ENCODE measurements around the gene SLC24A4.

The SLC24A4 gene

GRCh38 chr14:92503756-92504491, 181.0 kb downstream of the SLC24A4 start:
- peaks cover 3 to 14% (median 5%) of the 10 kb centered on the region in 4 experiments for H3K4me1 ChIP-seq (ENCODE audit: control extremely low read depth in 1 of 4, control insufficient read depth in 4 of 4, insufficient read depth in 4 of 4, low read length in 3 of 4)
- H3K27me3 ChIP-seq (replicated peaks in 2 of 5; ENCODE audit: control insufficient read depth in 4 of 5, insufficient read depth in 5 of 5, low read length in 4 of 5), result no peaks in the 10 kb centered on the region
- no peak overlapping the region for H3K27ac ChIP-seq (ENCODE audit: insufficient read depth in 1 of 2, low read depth in 1 of 2, low read length in 2 of 2, poor library complexity in 1 of 2, severe bottlenecking in 2 of 2)
- no peak for DNase-seq
- no peaks in the 10 kb centered on the region for H3K9me3 ChIP-seq (ENCODE audit: control extremely low read depth in 1 of 5, control insufficient read depth in 4 of 5, insufficient read depth in 2 of 5, low read depth in 1 of 5, low read length in 4 of 5)
- POLR2A ChIA-PET, result interaction anchor here (0.5 kb wide), 1 partner anchor 150 kb away, joined by 4 read pairs; no protein-coding TSS in a partner anchor
- CTCF ChIA-PET, result interaction anchor here (1.0 to 1.5 kb wide), 3 partner anchors 8 to 36 kb away, joined by 3 to 4 read pairs (median 3); no protein-coding TSS in a partner anchor
- H3K4me3 ChIP-seq (ENCODE audit: control insufficient read depth in 1 of 7, extremely low read depth in 1 of 7, insufficient read depth in 4 of 7, low read depth in 2 of 7, low read length in 6 of 7), result no peak overlapping the region
- H3K36me3 ChIP-seq (ENCODE audit: control insufficient read depth in 4 of 4, insufficient read depth in 4 of 4, low read length in 3 of 4), result no peaks in the 10 kb centered on the region
- 74% methylated on average over 2 of the region's 4 CpGs for whole genome bisulfite sequencing (ENCODE audit: insufficient coverage)

- DNase-seq, result no peak
- no peaks in the 10 kb centered on the region for H3K9me3 ChIP-seq (ENCODE audit: control extremely low read depth in 1 of 5, control insufficient read depth in 4 of 5, insufficient read depth in 2 of 5, low read depth in 1 of 5, low read length in 4 of 5)
- no peaks in the 10 kb centered on the region for H3K36me3 ChIP-seq (ENCODE audit: control insufficient read depth in 4 of 4, insufficient read depth in 4 of 4, low read length in 3 of 4)
- no peak overlapping the region for H3K27ac ChIP-seq (ENCODE audit: insufficient read depth in 1 of 2, low read depth in 1 of 2, low read length in 2 of 2, poor library complexity in 1 of 2, severe bottlenecking in 2 of 2)
- no peak overlapping the region for H3K4me3 ChIP-seq (ENCODE audit: control insufficient read depth in 1 of 7, extremely low read depth in 1 of 7, insufficient read depth in 4 of 7, low read depth in 2 of 7, low read length in 6 of 7)
- CTCF ChIA-PET, result no interaction called here
- WGBS (ENCODE audit: insufficient coverage), result 100% methylated on average over 4 of the region's 5 CpGs
- POLR2A ChIA-PET, result no interaction called here
- peaks cover 3 to 14% (median 5%) of the 10 kb centered on the region in 4 experiments for H3K4me1 ChIP-seq (ENCODE audit: control extremely low read depth in 1 of 4, control insufficient read depth in 4 of 4, insufficient read depth in 4 of 4, low read length in 3 of 4)
- H3K27me3 ChIP-seq (replicated peaks in 2 of 5; ENCODE audit: control insufficient read depth in 4 of 5, insufficient read depth in 5 of 5, low read length in 4 of 5), result no peaks in the 10 kb centered on the region
These were observed 182.9 kb downstream of the SLC24A4 start for GRCh38 chr14:92505826-92506225.

- Histone ChIP-seq H3K27ac (ENCODE audit: insufficient read depth in 1 of 2, low read depth in 1 of 2, low read length in 2 of 2, poor library complexity in 1 of 2, severe bottlenecking in 2 of 2) (no peak overlapping the region), H3K36me3 (ENCODE audit: control insufficient read depth in 4 of 4, insufficient read depth in 4 of 4, low read length in 3 of 4) (no peaks in the 10 kb centered on the region), H3K27me3 (replicated peaks in 2 of 5; ENCODE audit: control insufficient read depth in 4 of 5, insufficient read depth in 5 of 5, low read length in 4 of 5) (no peaks in the 10 kb centered on the region), H3K9me3 (ENCODE audit: control extremely low read depth in 1 of 5, control insufficient read depth in 4 of 5, insufficient read depth in 2 of 5, low read depth in 1 of 5, low read length in 4 of 5) (no peaks in the 10 kb centered on the region), H3K4me1 (ENCODE audit: control extremely low read depth in 1 of 4, control insufficient read depth in 4 of 4, insufficient read depth in 4 of 4, low read length in 3 of 4) (peaks cover 3 to 14% (median 5%) of the 10 kb centered on the region in 4 experiments), H3K4me3 (ENCODE audit: control insufficient read depth in 1 of 7, extremely low read depth in 1 of 7, insufficient read depth in 4 of 7, low read depth in 2 of 7, low read length in 6 of 7) (no peak overlapping the region)
- WGBS (ENCODE audit: insufficient coverage), result 96% methylated on average over 2 of the region's 3 CpGs
- DNase-seq, result no peak
- ChIA-PET POLR2A (no interaction called here), CTCF (no interaction called here)
These were observed 183.3 kb downstream of the SLC24A4 start for GRCh38 chr14:92506231-92506630.

- H3K27ac ChIP-seq (ENCODE audit: insufficient read depth in 1 of 2, low read depth in 1 of 2, low read length in 2 of 2, poor library complexity in 1 of 2, severe bottlenecking in 2 of 2), result no peak overlapping the region
- no peaks in the 10 kb centered on the region for H3K36me3 ChIP-seq (ENCODE audit: control insufficient read depth in 4 of 4, insufficient read depth in 4 of 4, low read length in 3 of 4)
- WGBS (ENCODE audit: insufficient coverage), result 73% methylated on average over 1 of the region's 4 CpGs
- DNase-seq, result peak; percentile 35 to 87 (median 79)
- peaks cover 3 to 14% (median 5%) of the 10 kb centered on the region in 4 experiments for H3K4me1 ChIP-seq (ENCODE audit: control extremely low read depth in 1 of 4, control insufficient read depth in 4 of 4, insufficient read depth in 4 of 4, low read length in 3 of 4)
- CTCF ChIA-PET, result no interaction called here
- H3K4me3 ChIP-seq (ENCODE audit: control insufficient read depth in 1 of 7, extremely low read depth in 1 of 7, insufficient read depth in 4 of 7, low read depth in 2 of 7, low read length in 6 of 7), result no peak overlapping the region
- H3K27me3 ChIP-seq (replicated peaks in 2 of 5; ENCODE audit: control insufficient read depth in 4 of 5, insufficient read depth in 5 of 5, low read length in 4 of 5), result no peaks in the 10 kb centered on the region
- POLR2A ChIA-PET, result no interaction called here
- no peaks in the 10 kb centered on the region for H3K9me3 ChIP-seq (ENCODE audit: control extremely low read depth in 1 of 5, control insufficient read depth in 4 of 5, insufficient read depth in 2 of 5, low read depth in 1 of 5, low read length in 4 of 5)
These were observed 184.3 kb downstream of the SLC24A4 start for GRCh38 chr14:92507174-92507768.

GRCh38 chr14:92510972-92511371, 188.0 kb downstream of the SLC24A4 start:
- Histone ChIP-seq H3K9me3 (ENCODE audit: control extremely low read depth in 1 of 5, control insufficient read depth in 4 of 5, insufficient read depth in 2 of 5, low read depth in 1 of 5, low read length in 4 of 5) (no peaks in the 10 kb centered on the region), H3K27me3 (replicated peaks in 2 of 5; ENCODE audit: control insufficient read depth in 4 of 5, insufficient read depth in 5 of 5, low read length in 4 of 5) (peaks cover 0 to 5% (median 0%) of the 10 kb centered on the region in 5 experiments), H3K4me1 (ENCODE audit: control extremely low read depth in 1 of 4, control insufficient read depth in 4 of 4, insufficient read depth in 4 of 4, low read length in 3 of 4) (peaks cover 4 to 38% (median 31%) of the 10 kb centered on the region in 4 experiments), H3K36me3 (ENCODE audit: control insufficient read depth in 4 of 4, insufficient read depth in 4 of 4, low read length in 3 of 4) (no peaks in the 10 kb centered on the region), H3K4me3 (ENCODE audit: control insufficient read depth in 1 of 7, extremely low read depth in 1 of 7, insufficient read depth in 4 of 7, low read depth in 2 of 7, low read length in 6 of 7) (no peak overlapping the region), H3K27ac (ENCODE audit: insufficient read depth in 1 of 2, low read depth in 1 of 2, low read length in 2 of 2, poor library complexity in 1 of 2, severe bottlenecking in 2 of 2) (no peak overlapping the region)
- CTCF ChIA-PET, result interaction anchor here (0.8 to 1.0 kb wide), 2 partner anchors 10 to 16 kb away, joined by 3 read pairs; no protein-coding TSS in a partner anchor
- 100% methylated on average over 2 of the region's 2 CpGs for WGBS (ENCODE audit: insufficient coverage)
- DNase-seq, result no peak
- POLR2A ChIA-PET, result no interaction called here

- H3K4me1 ChIP-seq (ENCODE audit: control extremely low read depth in 1 of 4, control insufficient read depth in 4 of 4, insufficient read depth in 4 of 4, low read length in 3 of 4), result peaks cover 9 to 43% (median 36%) of the 10 kb centered on the region in 4 experiments
- CTCF ChIA-PET, result interaction anchor here (0.7 kb wide), 1 partner anchor 54 kb away, joined by 4 read pairs; no protein-coding TSS in a partner anchor
- no peak for DNase-seq
These were observed 188.7 kb downstream of the SLC24A4 start for GRCh38 chr14:92511453-92512238.

More at GRCh38 chr14:92511453-92512238, 188.7 kb downstream of the SLC24A4 start:
- Histone ChIP-seq H3K27me3 (replicated peaks in 2 of 5; ENCODE audit: control insufficient read depth in 4 of 5, insufficient read depth in 5 of 5, low read length in 4 of 5) (peaks cover 0 to 5% (median 0%) of the 10 kb centered on the region in 5 experiments), H3K27ac (ENCODE audit: insufficient read depth in 1 of 2, low read depth in 1 of 2, low read length in 2 of 2, poor library complexity in 1 of 2, severe bottlenecking in 2 of 2) (no peak overlapping the region), H3K4me3 (ENCODE audit: control insufficient read depth in 1 of 7, extremely low read depth in 1 of 7, insufficient read depth in 4 of 7, low read depth in 2 of 7, low read length in 6 of 7) (no peak overlapping the region), H3K9me3 (ENCODE audit: control extremely low read depth in 1 of 5, control insufficient read depth in 4 of 5, insufficient read depth in 2 of 5, low read depth in 1 of 5, low read length in 4 of 5) (no peaks in the 10 kb centered on the region), H3K36me3 (ENCODE audit: control insufficient read depth in 4 of 4, insufficient read depth in 4 of 4, low read length in 3 of 4) (no peaks in the 10 kb centered on the region)
- WGBS (ENCODE audit: insufficient coverage), result 91% methylated on average over 4 of the region's 6 CpGs
- POLR2A ChIA-PET, result no interaction called here
